ENCODE measurements around the gene IDH3A. TPM values are rescaled to one million over a fixed set of nuclear protein-coding genes. Genes with fewer than 3 reads are reported as not detected.

The IDH3A gene
- total RNA-seq, 1 donor from 2014 or later = 60.2 TPM

GRCh38 chr15:78162038-78162437, 12.9 kb downstream of the IDH3A start:
- no peak overlapping the region for H3K4me3 ChIP-seq
- H3K27ac ChIP-seq = no peak overlapping the region
- H3K36me3 ChIP-seq = peaks cover 0 to 84% of the 10 kb centered on the region in 2 donors
- no peak for DNase-seq (ENCODE audit: extremely low spot score in 2 of 2)
- no peaks in the 10 kb centered on the region for H3K9me3 ChIP-seq
- no peak for TF ChIP-seq POLR2A (IDR thresholded peaks at IDR 0.05)
- TF ChIP-seq POLR2AphosphoS5 (IDR thresholded peaks at IDR 0.05; ENCODE audit: insufficient read depth in 1 of 2, low read depth in 1 of 2) = no peak
- TF ChIP-seq CTCF (IDR thresholded peaks at IDR 0.05) = no peak
- peaks cover 6% of the 10 kb centered on the region for H3K4me1 ChIP-seq
- intact Hi-C loops (cut with DNase I) = no loop called here
- no peaks in the 10 kb centered on the region for H3K27me3 ChIP-seq

GRCh38 chr15:78164010-78164409, 14.8 kb downstream of the IDH3A start:
- Histone ChIP-seq H3K27me3 (no peaks in the 10 kb centered on the region), H3K27ac (no peak overlapping the region), H3K36me3 (peaks cover 0 to 97% of the 10 kb centered on the region in 2 donors), H3K4me1 (no peaks in the 10 kb centered on the region), H3K9me3 (no peaks in the 10 kb centered on the region), H3K4me3 (no peak overlapping the region)
- TF ChIP-seq POLR2A (IDR thresholded peaks at IDR 0.05) (no peak), POLR2AphosphoS5 (IDR thresholded peaks at IDR 0.05; ENCODE audit: insufficient read depth in 1 of 2, low read depth in 1 of 2) (no peak), CTCF (IDR thresholded peaks at IDR 0.05) (no peak)
- intact Hi-C loops (cut with DNase I) = no loop called here
- no peak for DNase-seq (ENCODE audit: extremely low spot score in 2 of 2)

- H3K9me3 ChIP-seq = no peaks in the 10 kb centered on the region
- no peaks in the 10 kb centered on the region for H3K4me1 ChIP-seq
- no peaks in the 10 kb centered on the region for H3K27me3 ChIP-seq
- no peak overlapping the region for H3K4me3 ChIP-seq
- no peak for DNase-seq (ENCODE audit: extremely low spot score in 2 of 2)
- H3K36me3 ChIP-seq = peaks cover 0 to 97% of the 10 kb centered on the region in 2 donors
- intact Hi-C loops (cut with DNase I) = no loop called here
- no peak overlapping the region for H3K27ac ChIP-seq
- no peak for TF ChIP-seq POLR2AphosphoS5 (IDR thresholded peaks at IDR 0.05; ENCODE audit: insufficient read depth in 1 of 2, low read depth in 1 of 2)
- no peak for TF ChIP-seq POLR2A (IDR thresholded peaks at IDR 0.05)
- no peak for TF ChIP-seq CTCF (IDR thresholded peaks at IDR 0.05)
Observed at GRCh38 chr15:78167227-78167888, 18.2 kb downstream of the IDH3A start.

GRCh38 chr15:78168608-78169007, 19.4 kb downstream of the IDH3A start:
- Histone ChIP-seq H3K27me3 (no peaks in the 10 kb centered on the region), H3K36me3 (peaks cover 0 to 84% of the 10 kb centered on the region in 2 donors), H3K4me1 (no peaks in the 10 kb centered on the region), H3K27ac (no peak overlapping the region), H3K4me3 (no peak overlapping the region), H3K9me3 (no peaks in the 10 kb centered on the region)
- peak in 1 of 2 donors; percentile 27 for DNase-seq (ENCODE audit: extremely low spot score in 2 of 2)
- no peak for TF ChIP-seq POLR2A (IDR thresholded peaks at IDR 0.05)
- TF ChIP-seq POLR2AphosphoS5 (IDR thresholded peaks at IDR 0.05; ENCODE audit: insufficient read depth in 1 of 2, low read depth in 1 of 2) = no peak
- intact Hi-C loops (cut with DNase I) = no loop called here

- intact Hi-C loops (cut with DNase I) = no loop called here
- peaks cover 0 to 60% of the 10 kb centered on the region in 2 donors for H3K36me3 ChIP-seq
- no peak overlapping the region for H3K4me3 ChIP-seq
- H3K27me3 ChIP-seq = no peaks in the 10 kb centered on the region
- no peaks in the 10 kb centered on the region for H3K4me1 ChIP-seq
- H3K9me3 ChIP-seq = no peaks in the 10 kb centered on the region
- H3K27ac ChIP-seq = no peak overlapping the region
- no peak for TF ChIP-seq POLR2AphosphoS5 (IDR thresholded peaks at IDR 0.05; ENCODE audit: insufficient read depth in 1 of 2, low read depth in 1 of 2)
- TF ChIP-seq CTCF (IDR thresholded peaks at IDR 0.05) = no peak
- peak in 1 of 2 donors; percentile 37 for DNase-seq (ENCODE audit: extremely low spot score in 2 of 2)
Observed at GRCh38 chr15:78170848-78171773, 21.9 kb downstream of the IDH3A start.
